Measurements from ENCODE around the gene TMC4.

The TMC4 gene

GRCh38 chr19:54152267-54152666 is 20.7 kb downstream of the TMC4 start:
- DNase-seq, result no peak

- no peak for DNase-seq
Observed at GRCh38 chr19:54151362-54152035, 21.5 kb downstream of the TMC4 start.

- no peak for DNase-seq
Observed at GRCh38 chr19:54149021-54149812, 23.7 kb downstream of the TMC4 start.

GRCh38 chr19:54148158-54148557 is 24.8 kb downstream of the TMC4 start:
- DNase-seq, result no peak

- no peak for DNase-seq
Observed at GRCh38 chr19:54147676-54148075, 25.3 kb downstream of the TMC4 start.

- DNase-seq, result no peak
Observed at GRCh38 chr19:54145541-54146158, 27.3 kb downstream of the TMC4 start.

- no peak for DNase-seq
Observed at GRCh38 chr19:54142166-54142780, 30.7 kb downstream of the TMC4 start.

- no peak for DNase-seq
Observed at GRCh38 chr19:54141356-54141755, 31.6 kb downstream of the TMC4 start.

GRCh38 chr19:54138489-54139256 is 34.3 kb downstream of the TMC4 start:
- no peak for DNase-seq

- DNase-seq, result no peak
Observed at GRCh38 chr19:54137699-54138488, 35.1 kb downstream of the TMC4 start, which contains the start of gene CNOT3. Gene CNOT3 (plus strand): TSS chr19:54137762. CDS start chr19:54142979, 5,217 bp downstream.

GRCh38 chr19:54136864-54137698 is 35.9 kb downstream of the TMC4 start:
- peak; percentile 100 for DNase-seq

GRCh38 chr19:54136086-54136863 is 36.7 kb downstream of the TMC4 start:
- DNase-seq, result no peak

GRCh38 chr19:54133957-54134590 is 38.9 kb downstream of the TMC4 start:
- DNase-seq, result no peak

- DNase-seq, result peak; percentile 15
Observed at GRCh38 chr19:54133312-54133956, 39.5 kb downstream of the TMC4 start.

- no peak for DNase-seq
Observed at GRCh38 chr19:54129617-54129996, 43.4 kb downstream of the TMC4 start.

GRCh38 chr19:54128796-54129616 is 44.0 kb downstream of the TMC4 start:
- no peak for DNase-seq

- no peak for DNase-seq
Observed at GRCh38 chr19:54128441-54128725, 44.6 kb downstream of the TMC4 start.

Data from NCI-H1417 treated with DMSO at 0.1 percent for 48 hours (cell line).